ENCODE data around the gene SLC11A1.

Gene SLC11A1

GRCh38 chr2:218405086-218405745, 23.1 kb downstream of the SLC11A1 start:
- no peak for DNase-seq (ENCODE audit: low read depth)

GRCh38 chr2:218405746-218406208, 23.7 kb downstream of the SLC11A1 start:
- no peak for DNase-seq (ENCODE audit: low read depth)

GRCh38 chr2:218406209-218406948, 24.3 kb downstream of the SLC11A1 start:
- peak; percentile 89 for DNase-seq (ENCODE audit: low read depth)

- DNase-seq (ENCODE audit: low read depth) = peak; percentile 68
These were observed 25.0 kb downstream of the SLC11A1 start for GRCh38 chr2:218406949-218407618.

- DNase-seq (ENCODE audit: low read depth) = no peak
These were observed 25.6 kb downstream of the SLC11A1 start for GRCh38 chr2:218407717-218408116.

- DNase-seq (ENCODE audit: low read depth) = no peak
These were observed 36.2 kb downstream of the SLC11A1 start for GRCh38 chr2:218418321-218418716.

- no peak for DNase-seq (ENCODE audit: low read depth)
These were observed 36.8 kb downstream of the SLC11A1 start, which contains the start of gene VIL1 for GRCh38 chr2:218418717-218419458. Gene VIL1 (plus strand): TSS chr2:218419123. CDS start chr2:218423779, 4,656 bp downstream.

- no peak for DNase-seq (ENCODE audit: low read depth)
These were observed 37.6 kb downstream of the SLC11A1 start for GRCh38 chr2:218419630-218420216.

- DNase-seq (ENCODE audit: low read depth) = no peak
These were observed 39.0 kb downstream of the SLC11A1 start for GRCh38 chr2:218421027-218421426.

- DNase-seq (ENCODE audit: low read depth) = no peak
These were observed 40.5 kb downstream of the SLC11A1 start for GRCh38 chr2:218422403-218423086.

GRCh38 chr2:218423584-218423983, 41.5 kb downstream of the SLC11A1 start:
- no peak for DNase-seq (ENCODE audit: low read depth)

GRCh38 chr2:218425531-218425930, 43.5 kb downstream of the SLC11A1 start:
- DNase-seq (ENCODE audit: low read depth) = no peak

GRCh38 chr2:218427741-218428140, 45.7 kb downstream of the SLC11A1 start:
- DNase-seq (ENCODE audit: low read depth) = no peak

- no peak for DNase-seq (ENCODE audit: low read depth)
These were observed 46.9 kb downstream of the SLC11A1 start for GRCh38 chr2:218428846-218429558.

GRCh38 chr2:218429911-218430692, 48.0 kb downstream of the SLC11A1 start:
- DNase-seq (ENCODE audit: low read depth) = no peak

GRCh38 chr2:218430721-218431120, 48.6 kb downstream of the SLC11A1 start:
- no peak for DNase-seq (ENCODE audit: low read depth)

GRCh38 chr2:218431878-218432277, 49.8 kb downstream of the SLC11A1 start:
- DNase-seq (ENCODE audit: low read depth) = no peak

- DNase-seq (ENCODE audit: low read depth) = no peak
These were observed 50.7 kb downstream of the SLC11A1 start for GRCh38 chr2:218432676-218433365.

- no peak for DNase-seq (ENCODE audit: low read depth)
These were observed 52.4 kb downstream of the SLC11A1 start for GRCh38 chr2:218434456-218434855.

Data from amniotic epithelial cell (primary cell).